Tibial artery (tissue), 4 donors: ENCODE measurements around the gene ADAMTSL3.

Source experiments
- DNase-seq, 2 donors: peaks; one replicate each; pipeline ENCODE4 v3.0.0-alpha.2; 2019
- H3K27ac ChIP-seq, 2 donors: fragments of 200-600 bp; sonication (generic) in 1 of 2; 1 replicate in 1 of 2; 2 replicates in 1 of 2; pipeline ENCODE4 v1.5.1; 2018 to 2019; ENCODE audit warnings: mild to moderate bottlenecking in 1 of 2
- H3K27me3 ChIP-seq, 2 donors: fragments of 200-600 bp; sonication (generic) in 1 of 2; one replicate each; pipeline versions ENCODE4 v1.5.1 to v1.6.0; 2016 to 2019
- H3K36me3 ChIP-seq, 3 donors: fragments of 200-600 bp; sonication (generic) in 2 of 3; one replicate each; pipeline ENCODE4 v1.5.1; 2016 to 2019; ENCODE audit warnings: mild to moderate bottlenecking in 2 of 3
- H3K4me1 ChIP-seq, 4 donors: fragments of 200-600 bp; sonication (generic) in 2 of 4; 1 replicate in 3 of 4; 2 replicates in 1 of 4; pipeline ENCODE4 v1.5.1; 2016 to 2019
- H3K4me3 ChIP-seq, 2 donors: fragments of 200-600 bp; sonication (generic) in 1 of 2; 1 replicate in 1 of 2; 2 replicates in 1 of 2; pipeline ENCODE4 v1.5.1; 2018 to 2019; ENCODE audit warnings: mild to moderate bottlenecking in 2 of 2
- H3K9me3 ChIP-seq, 3 donors: fragments of 200-600 bp; sonication (generic) in 1 of 3; one replicate each; pipeline ENCODE4 v1.5.1; 2016 to 2019
- intact Hi-C: fragments of 100-400 bp; cut with DNase I; formaldehyde crosslinking; loops from one replicate; pipeline ENCODE4 v1.15.0; 2023; ENCODE audit warnings: low total_unique reads
- TF ChIP-seq, protein P1 (sequence below), 2 experiments: fragments of 200-600 bp in 1 of 2; fragments of 450-650 bp in 1 of 2; IDR thresholded peaks; one replicate each; pipeline ENCODE4 v1.5.1; 2017 to 2019; ENCODE audit warnings: antibody characterized with exemption in 2 of 2, mild to moderate bottlenecking in 1 of 2, moderate library complexity in 1 of 2

The ADAMTSL3 gene

DNA sequence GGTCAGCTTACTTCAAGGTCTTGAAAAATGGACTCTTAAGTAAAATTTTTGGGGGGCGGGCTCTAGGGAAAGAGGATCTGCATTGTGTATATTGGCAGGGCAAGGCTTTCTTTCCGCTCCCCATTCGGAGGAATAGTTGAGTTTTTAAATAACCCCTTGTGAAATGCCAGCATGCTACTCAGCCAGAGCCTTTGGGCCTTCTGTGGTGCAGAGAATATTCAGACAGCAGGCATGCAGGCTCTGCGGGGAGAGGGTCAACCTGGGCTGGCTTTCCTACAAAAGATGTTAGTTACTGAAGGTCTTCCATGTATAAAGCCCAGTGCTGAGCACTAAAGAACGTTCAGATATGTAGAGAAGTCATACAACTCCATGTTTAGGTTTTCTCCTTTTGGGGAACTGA is 40.6 kb downstream of the ADAMTSL3 start:
- peaks cover 0 to 57% (median 21%) of the 10 kb centered on the region in 4 donors for H3K4me1 ChIP-seq

DNA sequence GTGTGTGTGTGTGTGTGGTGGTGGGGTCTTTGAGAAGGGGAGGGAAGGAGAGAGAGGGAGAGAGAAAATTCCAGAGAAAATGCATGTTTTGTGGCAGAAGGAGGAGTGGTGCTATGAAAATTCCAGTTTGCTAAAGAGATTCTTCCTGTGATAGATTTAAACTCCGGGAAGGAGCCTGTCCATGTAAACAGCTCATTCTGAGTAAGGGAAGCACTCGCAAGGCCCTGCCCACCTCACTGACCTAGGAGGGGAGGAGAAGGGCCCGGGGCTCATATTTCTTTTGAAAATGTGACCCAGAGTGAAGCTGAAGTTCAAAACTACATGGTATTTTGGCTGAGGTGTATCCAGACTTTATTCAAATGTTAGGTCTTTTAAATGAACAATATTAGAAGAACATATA is 41.3 kb downstream of the ADAMTSL3 start:
- Histone ChIP-seq H3K9me3 (no peaks in the 10 kb centered on the region), H3K4me3 (no peak overlapping the region), H3K4me1 (peaks cover 0 to 57% (median 21%) of the 10 kb centered on the region in 4 donors), H3K27me3 (no peaks in the 10 kb centered on the region), H3K27ac (peak overlapping the region; percentile 64 to 78), H3K36me3 (no peaks in the 10 kb centered on the region)
- intact Hi-C loops = no loop called here
- DNase-seq = peak in 1 of 2 donors; percentile 26
- TF ChIP-seq, protein P1, sequence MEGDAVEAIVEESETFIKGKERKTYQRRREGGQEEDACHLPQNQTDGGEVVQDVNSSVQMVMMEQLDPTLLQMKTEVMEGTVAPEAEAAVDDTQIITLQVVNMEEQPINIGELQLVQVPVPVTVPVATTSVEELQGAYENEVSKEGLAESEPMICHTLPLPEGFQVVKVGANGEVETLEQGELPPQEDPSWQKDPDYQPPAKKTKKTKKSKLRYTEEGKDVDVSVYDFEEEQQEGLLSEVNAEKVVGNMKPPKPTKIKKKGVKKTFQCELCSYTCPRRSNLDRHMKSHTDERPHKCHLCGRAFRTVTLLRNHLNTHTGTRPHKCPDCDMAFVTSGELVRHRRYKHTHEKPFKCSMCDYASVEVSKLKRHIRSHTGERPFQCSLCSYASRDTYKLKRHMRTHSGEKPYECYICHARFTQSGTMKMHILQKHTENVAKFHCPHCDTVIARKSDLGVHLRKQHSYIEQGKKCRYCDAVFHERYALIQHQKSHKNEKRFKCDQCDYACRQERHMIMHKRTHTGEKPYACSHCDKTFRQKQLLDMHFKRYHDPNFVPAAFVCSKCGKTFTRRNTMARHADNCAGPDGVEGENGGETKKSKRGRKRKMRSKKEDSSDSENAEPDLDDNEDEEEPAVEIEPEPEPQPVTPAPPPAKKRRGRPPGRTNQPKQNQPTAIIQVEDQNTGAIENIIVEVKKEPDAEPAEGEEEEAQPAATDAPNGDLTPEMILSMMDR (IDR thresholded peaks at IDR 0.05) = no peak

More for the DNA sequence above, 40.6 kb downstream of the ADAMTSL3 start:
- H3K9me3 ChIP-seq = no peaks in the 10 kb centered on the region
- H3K27ac ChIP-seq = peak overlapping the region; percentile 64 to 78
- no peaks in the 10 kb centered on the region for H3K36me3 ChIP-seq
- peak overlapping the region; percentile 22 to 31 for H3K4me3 ChIP-seq
- no peak for DNase-seq
- TF ChIP-seq, protein P1 (IDR thresholded peaks at IDR 0.05) = no peak
- no peaks in the 10 kb centered on the region for H3K27me3 ChIP-seq
- intact Hi-C loops = no loop called here

DNA sequence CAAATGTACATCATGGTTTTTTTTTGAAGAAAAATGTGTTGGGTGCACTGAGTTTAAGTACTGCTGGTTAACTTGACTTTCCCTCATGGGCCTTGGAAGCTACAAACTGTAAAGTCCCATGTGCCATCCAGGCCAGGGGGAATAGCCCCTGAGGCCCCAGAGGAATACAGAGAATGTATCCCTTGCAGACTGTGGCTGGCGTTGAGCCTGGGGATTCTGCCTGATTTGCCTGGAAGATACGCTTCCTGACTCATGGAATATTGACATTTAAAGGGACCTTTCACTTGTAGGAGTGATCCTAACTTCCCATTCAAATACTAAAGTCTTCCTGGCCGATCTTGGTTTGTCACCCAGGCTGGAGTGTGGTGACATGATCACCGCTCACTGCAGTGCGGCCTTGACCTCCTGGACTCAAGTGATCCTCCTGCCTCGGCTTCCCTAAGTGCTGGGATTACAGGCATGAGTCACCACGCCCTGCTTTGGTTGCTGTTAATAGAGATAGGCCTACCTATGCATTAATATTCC is 42.0 kb downstream of the ADAMTSL3 start:
- no peak for DNase-seq
- no peaks in the 10 kb centered on the region for H3K27me3 ChIP-seq
- H3K9me3 ChIP-seq = no peaks in the 10 kb centered on the region
- peak overlapping the region; percentile 64 to 78 for H3K27ac ChIP-seq
- no peak overlapping the region for H3K4me3 ChIP-seq
- H3K36me3 ChIP-seq = no peaks in the 10 kb centered on the region
- intact Hi-C loops = no loop called here
- peaks cover 0 to 57% (median 21%) of the 10 kb centered on the region in 4 donors for H3K4me1 ChIP-seq
- TF ChIP-seq, protein P1 (IDR thresholded peaks at IDR 0.05) = no peak

DNA sequence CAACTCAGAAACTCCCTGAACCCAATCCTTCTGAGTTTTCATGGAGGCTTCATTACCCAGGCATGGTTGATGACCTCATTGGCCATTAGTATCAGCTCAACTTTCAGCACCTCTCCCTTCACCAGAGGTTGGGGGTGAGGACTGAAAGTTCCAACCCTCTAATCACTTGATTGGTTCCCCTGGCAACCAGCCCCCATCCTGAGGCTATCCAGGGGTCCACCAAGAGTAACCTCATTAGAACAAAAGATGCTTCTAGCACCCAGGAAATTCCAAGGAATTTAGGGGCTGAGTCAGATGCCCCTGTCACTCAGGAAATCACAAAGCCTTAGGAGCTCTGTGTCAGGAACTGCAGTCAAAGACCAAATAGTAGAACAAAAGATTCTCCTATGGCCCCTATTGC is 43.8 kb downstream of the ADAMTSL3 start:
- H3K36me3 ChIP-seq = no peaks in the 10 kb centered on the region

DNA sequence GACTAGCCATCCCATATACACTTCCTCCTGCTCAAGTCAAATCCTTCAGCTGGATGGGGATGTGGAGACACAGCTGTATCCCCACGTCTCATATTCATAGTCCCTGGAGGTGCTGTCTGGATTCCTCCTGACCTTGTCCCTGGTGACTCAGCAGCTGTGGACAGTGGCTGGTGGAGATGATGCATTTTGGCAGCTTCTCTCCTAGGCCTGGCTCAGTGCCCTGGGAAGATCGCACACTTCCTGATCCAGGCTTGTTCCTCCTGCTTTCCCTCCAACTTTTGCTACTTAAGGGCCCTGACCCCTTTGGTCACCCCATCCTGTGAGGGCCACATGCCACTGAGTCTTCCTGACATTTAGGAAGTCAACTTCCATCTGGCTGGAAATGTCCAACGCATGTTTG is 44.4 kb downstream of the ADAMTSL3 start:
- Histone ChIP-seq H3K4me3 (no peak overlapping the region), H3K36me3 (no peaks in the 10 kb centered on the region), H3K4me1 (peaks cover 0 to 52% (median 19%) of the 10 kb centered on the region in 4 donors), H3K27me3 (no peaks in the 10 kb centered on the region), H3K9me3 (no peaks in the 10 kb centered on the region), H3K27ac (no peak overlapping the region)
- intact Hi-C loops = no loop called here
- TF ChIP-seq, protein P1 (IDR thresholded peaks at IDR 0.05) = no peak
- DNase-seq = peak; percentile 47 to 74

More for the DNA sequence above, 43.8 kb downstream of the ADAMTSL3 start:
- TF ChIP-seq, protein P1 (IDR thresholded peaks at IDR 0.05) = no peak
- Histone ChIP-seq H3K27ac (no peak overlapping the region), H3K4me3 (no peak overlapping the region), H3K9me3 (no peaks in the 10 kb centered on the region), H3K4me1 (peaks cover 0 to 58% (median 21%) of the 10 kb centered on the region in 4 donors), H3K27me3 (no peaks in the 10 kb centered on the region)
- intact Hi-C loops = no loop called here
- no peak for DNase-seq
